ENCODE results near the gene BICDL2. TPM values are rescaled to one million over a fixed set of nuclear protein-coding genes. Genes with fewer than 3 reads are reported as not detected.

The BICDL2 gene
- total and polyA plus RNA-seq, 9 of the 15 experiments (the other 6 are each of a cell fraction or from before 2014, with no cell fraction given), result 0.09 to 0.28 (median 0.09) TPM; not detected in 6

- TF ChIP-seq UBTF (IDR thresholded peaks at IDR 0.05; ENCODE audit: borderline replicate concordance in 1 of 2, low read depth in 2 of 2, low read length in 2 of 2) (0 out of 4 replicates have a peak, but pooled peaks of 1 of the 2 experiments have one; percentile 3), E2F1 (CRISPR knock-in tag; IDR thresholded peaks at IDR 0.05) (no peak), TAF9B (IDR thresholded peaks at IDR 0.05; ENCODE audit: partially characterized antibody) (no peak), ZNF174 (CRISPR knock-in tag; IDR thresholded peaks at IDR 0.05) (no peak), ZBTB5 (IDR thresholded peaks at IDR 0.05) (no peak), BRF2 (IDR thresholded peaks at IDR 0.05; ENCODE audit: borderline replicate concordance, insufficient read depth, insufficient read length) (no peak), ARID3B (CRISPR knock-in tag; IDR thresholded peaks at IDR 0.05; ENCODE audit: borderline replicate concordance) (no peak), ELK1 (CRISPR knock-in tag; IDR thresholded peaks at IDR 0.05) (no peak), TEAD4 (IDR thresholded peaks at IDR 0.05; ENCODE audit: low read length) (no peak), TEAD4 (CRISPR knock-in tag; IDR thresholded peaks at IDR 0.05; ENCODE audit: borderline replicate concordance) (no peak), HLTF (IDR thresholded peaks at IDR 0.05) (no peak), TCFL5 (CRISPR knock-in tag; conservative IDR thresholded peaks at IDR 0.05) (no peak), ETV1 (tag; conservative IDR thresholded peaks at IDR 0.05; ENCODE audit: low read depth) (no peak), PHF21A (IDR thresholded peaks at IDR 0.05; ENCODE audit: borderline replicate concordance, low read depth) (no peak), KAT8 (IDR thresholded peaks at IDR 0.05; ENCODE audit: low read depth) (no peak), MXI1 (IDR thresholded peaks at IDR 0.05; ENCODE audit: low read depth, low read length) (no peak; the same call in 1 of the 2 replicates), TRIM24 (IDR thresholded peaks at IDR 0.05) (0 out of 4 replicates have a peak, but pooled peaks of 1 of the 2 experiments have one; percentile 5), CBX3 (IDR thresholded peaks at IDR 0.05; ENCODE audit: borderline replicate concordance in 1 of 2, low read length in 2 of 2) (no peak)
Measured at GRCh38 chr16:3021449-3022207, 15.1 kb downstream of the BICDL2 start (continued).

Measured in K562 (cell line).